DOHH2 (cell line): ENCODE measurements around the gene CRLF2.

Experiments used
- CTCF ChIP-seq: fragments of 200-600 bp; sonication (generic); IDR thresholded peaks from one replicate; pipeline ENCODE4 v1.5.1; 2014; ENCODE audit warnings: antibody characterized with exemption, mild to moderate bottlenecking, low read depth, low read length; ENCODE audit not compliant: poor library complexity, severe bottlenecking
- EZH2phosphoT487 ChIP-seq: fragments of 200-600 bp; sonication (generic); IDR thresholded peaks from 2 replicates; pipeline ENCODE4 v1.6.1; 2017; ENCODE audit warnings: borderline replicate concordance, mild to moderate bottlenecking, antibody characterized with exemption, low read length, moderate library complexity, mixed read lengths

GRCh38 chrX:1170243-1170642 is 42.2 kb downstream of the CRLF2 start:
- no peak for TF ChIP-seq CTCF
- no peak for TF ChIP-seq EZH2phosphoT487
